Measurements from ENCODE around the gene KCTD7.

GRCh38 chr7:66671034-66671433 lies 42.4 kb downstream of the KCTD7 start:
- no peak for TF ChIP-seq POLR2AphosphoS5 (IDR thresholded peaks at IDR 0.05; ENCODE audit: borderline replicate concordance, low read depth, low read length)
- TF ChIP-seq EZH2 (IDR thresholded peaks at IDR 0.05) = no peak

Measured in SK-N-MC (cell line).